ENCODE measurements around the gene PTPN21.

The PTPN21 gene

DNA sequence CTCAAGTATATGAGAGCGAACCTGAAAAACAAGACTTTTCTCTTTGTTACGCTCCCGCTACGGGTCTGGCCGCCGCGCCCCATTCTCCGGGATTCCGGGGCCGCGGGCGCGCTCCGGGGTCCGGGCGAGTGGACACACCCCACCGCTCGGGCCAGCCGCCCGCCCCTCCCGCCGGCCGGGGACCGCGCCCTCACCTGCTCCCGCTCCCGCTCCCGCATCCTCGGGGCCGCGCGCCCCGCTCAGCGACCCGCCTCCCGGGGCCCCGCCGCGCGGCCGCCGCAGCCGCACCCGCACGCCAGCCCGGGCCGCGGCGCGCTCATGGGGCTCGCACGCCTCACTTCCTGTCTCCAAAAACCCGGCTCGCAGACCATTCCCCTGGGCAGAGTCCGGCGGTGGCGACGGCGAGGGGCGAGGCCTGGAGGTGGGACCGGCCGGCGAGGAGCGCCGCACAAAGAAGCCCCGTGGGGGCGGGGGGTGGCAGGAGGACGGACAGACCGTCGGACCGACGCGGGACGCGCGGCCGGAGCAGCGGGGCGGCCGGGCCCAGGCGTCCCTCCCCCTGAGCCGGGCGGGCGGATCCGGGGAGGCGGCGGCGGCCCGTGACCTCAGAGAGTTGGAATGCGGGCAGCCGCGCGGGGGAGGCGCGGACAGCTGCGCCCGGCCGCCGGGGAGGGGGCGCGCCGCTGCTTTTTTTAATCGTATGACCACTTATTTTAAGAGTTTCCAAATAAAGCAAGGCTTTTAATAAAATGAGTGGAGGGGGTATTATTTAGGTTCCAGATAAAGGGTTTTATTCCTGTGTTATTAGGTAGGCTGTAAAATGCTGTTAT is at the start of gene PTPN21:
PTPN21 (minus strand) TSS at position 551 of the 830 bp plus-strand sequence. CDS start 4,590 bp downstream, outside the sequence.
- DNase-seq = no peak

DNA sequence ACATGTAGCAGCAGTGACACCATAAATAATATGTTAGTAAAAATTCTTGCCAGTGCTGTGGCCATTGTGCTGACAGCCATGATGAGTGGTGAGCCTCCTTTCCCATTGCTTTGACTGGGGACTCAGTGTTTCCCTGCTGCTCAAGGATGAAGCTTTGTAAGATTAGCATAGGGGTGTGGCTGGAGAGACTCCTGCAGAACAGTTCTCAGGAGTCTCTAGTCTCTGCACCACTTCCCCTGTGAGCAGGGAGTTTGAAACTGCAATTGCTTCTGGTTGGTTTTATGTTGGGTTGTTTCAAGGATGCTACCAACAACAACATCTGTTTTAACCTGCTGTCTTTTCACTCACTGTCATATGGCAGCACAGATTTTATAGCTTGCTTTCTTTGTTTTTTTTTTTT is 49.4 kb upstream of the PTPN21 start:
- DNase-seq = no peak

DNA sequence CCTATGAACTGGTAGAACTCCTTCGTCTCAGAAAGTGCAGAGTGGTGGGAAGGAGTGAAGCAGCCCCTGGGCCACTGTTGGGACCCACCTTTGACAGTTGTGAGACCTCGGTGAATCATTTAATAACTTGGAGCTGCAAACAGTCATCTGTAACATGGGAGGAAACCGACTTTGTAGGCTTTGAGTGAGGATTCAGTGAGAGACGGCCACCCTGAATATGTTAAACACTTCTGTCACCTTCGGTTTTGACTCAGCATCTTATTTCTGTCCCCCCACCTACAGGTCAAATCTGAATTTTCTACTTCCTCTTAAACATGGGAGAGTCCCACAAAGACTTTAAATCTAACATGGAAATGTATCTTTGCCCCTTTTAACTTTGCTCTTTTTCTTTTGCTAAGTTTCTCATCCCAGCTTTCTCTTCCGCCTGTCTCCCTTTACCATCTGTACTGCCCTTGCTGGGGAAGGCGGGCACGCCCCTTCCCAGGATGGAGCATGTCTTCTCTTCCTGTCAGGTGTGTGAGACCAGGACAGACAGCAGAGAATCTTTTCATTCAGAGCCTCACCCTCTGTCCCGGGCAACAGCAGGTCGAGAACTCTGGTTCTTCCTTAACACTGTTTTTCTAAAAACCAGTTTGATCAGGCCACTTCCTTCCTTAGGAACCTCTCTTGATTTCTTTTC is 45.1 kb upstream of the PTPN21 start:
- no peak for DNase-seq

GRCh38 chr14:88599326-88599725 is 44.5 kb upstream of the PTPN21 start:
- no peak for DNase-seq

GRCh38 chr14:88598097-88598675 is 43.4 kb upstream of the PTPN21 start:
- no peak for DNase-seq

GRCh38 chr14:88597601-88598000 is 42.8 kb upstream of the PTPN21 start:
- no peak for DNase-seq

- no peak for DNase-seq
These were observed 42.2 kb upstream of the PTPN21 start for GRCh38 chr14:88597038-88597437.

- DNase-seq = no peak
These were observed 37.2 kb upstream of the PTPN21 start for GRCh38 chr14:88592031-88592430.

- no peak for DNase-seq
These were observed 35.4 kb upstream of the PTPN21 start for GRCh38 chr14:88590173-88590572.

GRCh38 chr14:88588081-88588480 is 33.3 kb upstream of the PTPN21 start:
- DNase-seq = no peak

DNA sequence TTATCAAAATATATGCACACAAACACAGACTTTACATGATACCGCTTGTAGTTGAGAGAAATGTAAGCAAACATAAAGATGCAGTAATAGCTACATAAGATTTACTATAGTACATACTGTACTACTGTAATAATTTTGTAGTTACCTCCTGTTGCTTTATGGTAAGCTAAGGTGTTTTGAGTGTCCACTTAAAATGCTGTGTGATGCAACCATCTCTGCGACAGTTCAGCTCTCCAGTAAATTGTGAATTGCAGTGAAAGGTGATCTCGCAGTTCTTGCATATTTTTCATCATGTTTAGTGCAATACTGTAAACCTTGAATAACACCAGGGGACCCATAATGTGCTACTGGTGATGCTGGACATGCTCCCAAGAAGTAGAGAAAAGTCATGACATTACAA is 29.6 kb upstream of the PTPN21 start:
- DNase-seq = no peak

DNA sequence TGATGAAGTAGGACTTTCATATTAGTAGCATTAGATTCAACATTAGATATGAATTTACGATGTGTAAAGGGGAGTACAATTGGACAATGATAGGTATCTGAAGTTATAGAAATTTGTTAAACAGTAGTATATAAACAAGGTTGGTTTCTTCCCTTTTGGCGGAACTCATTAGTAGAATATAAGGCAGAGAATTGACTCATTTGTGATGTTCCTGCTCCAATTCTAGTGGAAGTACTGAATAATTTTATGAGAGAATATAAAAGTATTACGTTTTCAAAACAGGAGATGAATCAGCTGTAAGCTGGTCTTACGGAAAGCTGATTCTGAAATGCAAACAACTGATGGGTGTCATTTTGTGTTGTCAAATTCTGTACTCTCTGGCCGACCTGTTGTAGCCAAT is 21.4 kb upstream of the PTPN21 start:
- DNase-seq = no peak

- no peak for DNase-seq
These were observed 17.3 kb upstream of the PTPN21 start for GRCh38 chr14:88572117-88572516.

GRCh38 chr14:88568196-88568595 is 13.4 kb upstream of the PTPN21 start:
- DNase-seq = no peak

DNA sequence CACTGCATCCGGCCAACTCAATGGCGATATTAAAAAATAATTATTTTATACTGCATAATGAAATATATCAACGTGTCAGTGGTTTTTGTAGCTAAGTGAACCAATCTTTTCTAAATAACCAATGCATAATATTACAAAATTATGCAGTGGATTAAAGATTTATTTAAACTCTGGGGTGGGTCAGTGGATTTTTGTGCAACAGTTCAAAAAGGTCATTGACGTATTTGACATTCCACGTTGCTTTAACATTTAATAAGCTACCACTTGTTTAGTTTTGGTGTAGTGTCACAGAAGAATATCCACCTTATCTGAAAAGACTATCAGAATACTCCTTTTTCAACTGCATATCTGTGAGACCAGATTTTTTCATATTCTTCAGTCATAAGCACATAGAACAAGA is 10.6 kb upstream of the PTPN21 start:
- no peak for DNase-seq

GRCh38 chr14:88563845-88564244 is 9.0 kb upstream of the PTPN21 start:
- no peak for DNase-seq

- DNase-seq = peak; percentile 58
These were observed 8.3 kb upstream of the PTPN21 start, which contains the start of gene ZC3H14 for GRCh38 chr14:88562831-88563686. TSS of gene ZC3H14 (plus strand) at chr14:88563037. CDS start at chr14:88563134, 97 bp downstream.

GRCh38 chr14:88562532-88562830 is 7.7 kb upstream of the PTPN21 start:
- DNase-seq = no peak

GRCh38 chr14:88559852-88560251 is 5.0 kb upstream of the PTPN21 start:
- no peak for DNase-seq

GRCh38 chr14:88556581-88556980 is 1.8 kb upstream of the PTPN21 start:
- DNase-seq = no peak

GRCh38 chr14:88553886-88554456 is 836 bp downstream of the PTPN21 start:
- no peak for DNase-seq

DNA sequence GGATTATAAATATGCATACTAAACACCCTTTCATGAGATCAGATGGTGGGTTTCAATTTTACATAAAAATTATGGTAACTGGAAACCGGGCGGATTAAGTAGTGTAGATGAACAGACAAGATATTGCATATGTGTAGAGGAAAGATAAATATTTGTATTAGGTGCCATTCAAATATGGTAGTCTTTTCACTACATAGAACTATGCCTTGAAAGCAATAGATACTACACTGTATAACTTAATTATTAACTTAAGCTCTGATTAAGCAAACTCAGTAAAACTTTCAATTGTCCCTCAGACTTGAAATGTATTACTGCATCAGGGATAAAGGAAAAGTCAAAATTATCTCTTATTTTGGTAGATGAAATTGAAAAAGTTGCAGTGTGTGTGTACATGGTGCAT is 1.9 kb downstream of the PTPN21 start:
- no peak for DNase-seq

DNA sequence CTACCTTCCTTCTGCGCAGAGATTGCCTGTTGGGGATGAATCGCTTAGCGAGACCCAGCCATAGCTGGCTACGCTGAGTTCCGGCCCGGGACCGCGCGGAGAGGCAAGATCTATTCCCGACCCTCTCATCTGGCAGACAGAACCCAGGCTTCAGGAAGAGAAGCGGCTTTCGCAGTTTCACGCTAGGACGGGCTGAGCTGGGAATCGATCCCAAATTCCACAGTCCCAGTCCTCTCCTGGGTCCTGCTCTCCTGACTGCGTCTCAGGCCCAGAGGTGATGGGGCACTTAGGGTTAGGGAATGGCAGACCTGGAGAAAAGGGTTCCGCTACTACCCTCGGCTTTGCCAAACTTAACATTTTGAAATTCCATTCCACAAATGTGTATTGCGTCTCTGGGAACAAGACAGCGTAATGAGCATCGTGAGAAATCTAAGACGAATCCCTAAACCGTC is 2.8 kb downstream of the PTPN21 start:
- DNase-seq = no peak
